Common myeloid progenitor, CD34-positive (primary cell): ENCODE data around the gene SAA4.
"Not testable (repeated sequence)": the region's sequence is repeated elsewhere in the genome, so short reads cannot be mapped to it uniquely, and the experiment has no call there.

Source experiments
- CTCF ChIA-PET: fragments of 350-600 bp; sonication (Branson Sonifier 250); formaldehyde crosslinking; loops from one replicate; lab custom pipeline; 2021; ENCODE audit warnings: antibody characterized with exemption; lab: Charles Lee
- POLR2A ChIA-PET: fragments of 350-600 bp; sonication (Branson Sonifier 250); formaldehyde crosslinking; loops from one replicate; lab custom pipeline; 2021; ENCODE audit warnings: antibody characterized with exemption; lab: Charles Lee
- DNase-seq, 3 donors: peaks; one replicate each; pipeline versions ENCODE4 v3.0.0 to v3.0.0-alpha.2; 2013
- H3K27ac ChIP-seq, 2 experiments: 1 replicate in 1 of 2; 2 replicates in 1 of 2; pipeline ENCODE4 v1.7.0; 2013; ENCODE audit warnings: inconsistent platforms in 2 of 2, low read length in 2 of 2, mild to moderate bottlenecking in 2 of 2, low read depth in 1 of 2, moderate library complexity in 1 of 2; ENCODE audit not compliant: severe bottlenecking in 2 of 2, insufficient read depth in 1 of 2, poor library complexity in 1 of 2
- H3K27me3 ChIP-seq, 5 experiments: replicated peaks in 2 of 5; 1 replicate in 3 of 5; 2 replicates in 2 of 5; pipeline versions ENCODE4 v1.6.1 to v1.7.0; 2013; ENCODE audit warnings: low read length in 4 of 5, mild to moderate bottlenecking in 2 of 5, moderate library complexity in 2 of 5, inconsistent platforms in 1 of 5; ENCODE audit not compliant: insufficient read depth in 5 of 5, control insufficient read depth in 4 of 5
- H3K36me3 ChIP-seq, 4 experiments: 1 replicate in 2 of 4; 2 replicates in 2 of 4; pipeline versions ENCODE4 v1.6.1 to v1.7.0; 2013; ENCODE audit warnings: low read length in 3 of 4, control low read depth in 1 of 4, mild to moderate bottlenecking in 1 of 4; ENCODE audit not compliant: control insufficient read depth in 4 of 4, insufficient read depth in 4 of 4
- H3K4me1 ChIP-seq, 4 experiments: 1 replicate in 3 of 4; 2 replicates in 1 of 4; pipeline versions ENCODE4 v1.6.1 to v1.7.1; 2013; ENCODE audit warnings: low read length in 3 of 4, mild to moderate bottlenecking in 3 of 4, control low read depth in 1 of 4, inconsistent platforms in 1 of 4, moderate library complexity in 1 of 4; ENCODE audit not compliant: control insufficient read depth in 4 of 4, insufficient read depth in 4 of 4; ENCODE audit errors: control extremely low read depth in 1 of 4
- H3K4me3 ChIP-seq, 7 experiments: 1 replicate in 4 of 7; 2 replicates in 3 of 7; pipeline versions ENCODE4 v1.5.1 to v1.7.0; 2013; ENCODE audit warnings: mild to moderate bottlenecking in 7 of 7, low read length in 6 of 7, moderate library complexity in 6 of 7, inconsistent platforms in 2 of 7, low read depth in 2 of 7, control low read depth in 1 of 7; ENCODE audit not compliant: insufficient read depth in 4 of 7, control insufficient read depth in 1 of 7; ENCODE audit errors: extremely low read depth in 1 of 7
- H3K9me3 ChIP-seq, 5 experiments: 1 replicate in 4 of 5; 2 replicates in 1 of 5; pipeline versions ENCODE4 v1.6.1 to v1.7.1; 2013; ENCODE audit warnings: low read length in 4 of 5, mild to moderate bottlenecking in 2 of 5, inconsistent platforms in 1 of 5, low read depth in 1 of 5, moderate library complexity in 1 of 5; ENCODE audit not compliant: control insufficient read depth in 4 of 5, insufficient read depth in 2 of 5; ENCODE audit errors: control extremely low read depth in 1 of 5
- WGBS: methylation state at CpG from one replicate; pipeline ENCODE4 v1.1.5; 2013; ENCODE audit not compliant: insufficient coverage; 5-methylcytosine and 5-hydroxymethylcytosine counted together

Gene SAA4

DNA sequence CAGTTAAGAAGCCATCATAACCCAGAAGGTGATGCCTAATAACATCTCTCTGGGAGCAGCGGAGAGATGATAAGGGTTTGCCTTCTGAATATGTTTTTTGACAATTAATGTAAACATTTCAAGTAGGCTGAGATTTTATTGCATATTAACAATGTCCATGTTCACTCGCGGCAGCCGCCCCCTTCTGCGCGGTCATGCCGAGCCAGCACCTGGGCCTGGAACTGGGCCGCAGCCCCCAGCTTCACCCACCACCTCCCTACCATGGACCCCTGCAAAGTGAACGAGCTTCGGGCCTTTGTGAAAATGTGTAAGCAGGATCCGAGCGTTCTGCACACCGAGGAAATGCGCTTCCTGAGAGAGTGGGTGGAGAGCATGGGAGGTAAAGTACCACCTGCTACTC, 25.1 kb upstream of the SAA4 start:
- CTCF ChIA-PET: no interaction called here
- DNase-seq: no peak
- H3K9me3 ChIP-seq: no peaks in the 10 kb centered on the region

GRCh38 chr11:18259259-18259658, 22.7 kb upstream of the SAA4 start:
- H3K36me3 ChIP-seq: no peaks in the 10 kb centered on the region
- H3K27ac ChIP-seq: no peak overlapping the region
- no peak for DNase-seq
- H3K9me3 ChIP-seq: no peaks in the 10 kb centered on the region
- peaks cover 0 to 6% (median 0%) of the 10 kb centered on the region in 5 experiments for H3K27me3 ChIP-seq
- no peaks in the 10 kb centered on the region for H3K4me1 ChIP-seq
- POLR2A ChIA-PET: no interaction called here
- CTCF ChIA-PET: no interaction called here
- no peak overlapping the region for H3K4me3 ChIP-seq

More for the DNA sequence above, 25.1 kb upstream of the SAA4 start:
- Histone ChIP-seq H3K4me1 (no peaks in the 10 kb centered on the region), H3K36me3 (no peaks in the 10 kb centered on the region), H3K27ac (no peak overlapping the region), H3K27me3 (peaks cover 0 to 3% (median 0%) of the 10 kb centered on the region in 5 experiments), H3K4me3 (no peak overlapping the region)
- POLR2A ChIA-PET: no interaction called here
- 100% methylated on average over 5 of the region's 14 CpGs for WGBS

DNA sequence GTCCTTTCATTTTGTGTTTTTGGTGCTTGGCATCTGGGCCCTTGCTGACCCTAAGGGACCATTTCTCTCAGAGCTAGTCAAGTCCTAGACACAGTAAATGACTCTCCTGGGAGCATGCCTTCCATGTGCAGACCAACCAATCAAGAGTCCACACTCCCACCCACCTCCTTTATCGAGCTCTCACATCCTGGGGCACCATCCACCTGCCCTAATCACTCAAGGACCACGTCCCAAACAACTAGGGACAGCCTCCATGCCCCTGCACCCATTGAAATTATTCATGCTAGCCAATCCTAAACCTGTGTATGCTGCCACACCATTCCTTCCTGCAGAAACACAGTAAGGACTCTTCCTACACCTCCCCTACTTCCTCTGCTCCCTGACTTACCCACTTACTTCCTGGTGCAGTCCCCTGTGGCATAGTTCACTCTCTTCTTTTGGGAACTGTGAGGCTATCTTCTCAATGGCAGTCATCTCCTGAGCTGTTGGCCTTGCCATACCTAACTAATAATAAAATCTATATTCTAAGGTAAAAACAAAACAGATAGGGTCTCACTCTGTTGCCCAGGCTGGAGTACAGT, 18.3 kb upstream of the SAA4 start:
- H3K36me3 ChIP-seq: no peaks in the 10 kb centered on the region
- ChIA-PET CTCF (no interaction called here), POLR2A (no interaction called here)
- H3K4me3 ChIP-seq: no peak overlapping the region
- no peaks in the 10 kb centered on the region for H3K9me3 ChIP-seq
- DNase-seq: no peak
- H3K4me1 ChIP-seq: no peaks in the 10 kb centered on the region
- 90% methylated on average over 2 of the region's 2 CpGs for WGBS
- H3K27ac ChIP-seq: no peak overlapping the region
- H3K27me3 ChIP-seq: peaks cover 0 to 6% (median 0%) of the 10 kb centered on the region in 5 experiments

DNA sequence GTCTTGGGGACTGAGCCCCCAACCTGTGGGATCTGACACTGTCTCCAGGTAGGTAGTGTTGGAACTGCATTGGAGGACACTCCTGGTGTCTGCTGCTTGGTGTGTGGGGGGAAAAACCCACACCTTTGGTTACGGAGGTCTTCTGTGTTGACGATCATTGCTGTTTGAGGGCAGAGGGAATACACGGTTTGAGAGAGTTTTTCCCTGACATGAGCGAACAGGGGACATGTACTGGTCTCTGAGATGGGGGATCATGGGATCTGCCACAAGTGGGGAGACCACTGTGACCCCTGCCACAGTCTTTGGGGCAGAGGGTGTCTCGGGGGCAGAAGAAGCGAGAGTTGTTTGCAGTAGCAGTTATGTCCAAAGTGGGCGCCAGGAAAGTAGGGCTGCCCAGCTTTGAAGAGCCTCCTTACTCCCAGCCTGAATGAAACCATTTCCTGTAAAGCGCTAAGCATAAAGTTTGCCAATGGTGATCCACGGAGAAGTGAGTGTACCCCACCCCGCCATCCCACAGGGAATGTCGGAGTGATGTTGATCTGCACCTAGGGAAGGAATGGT, 17.3 kb upstream of the SAA4 start:
- POLR2A ChIA-PET: no interaction called here
- CTCF ChIA-PET: no interaction called here
- WGBS: 90% methylated on average over 7 of the region's 11 CpGs

DNA sequence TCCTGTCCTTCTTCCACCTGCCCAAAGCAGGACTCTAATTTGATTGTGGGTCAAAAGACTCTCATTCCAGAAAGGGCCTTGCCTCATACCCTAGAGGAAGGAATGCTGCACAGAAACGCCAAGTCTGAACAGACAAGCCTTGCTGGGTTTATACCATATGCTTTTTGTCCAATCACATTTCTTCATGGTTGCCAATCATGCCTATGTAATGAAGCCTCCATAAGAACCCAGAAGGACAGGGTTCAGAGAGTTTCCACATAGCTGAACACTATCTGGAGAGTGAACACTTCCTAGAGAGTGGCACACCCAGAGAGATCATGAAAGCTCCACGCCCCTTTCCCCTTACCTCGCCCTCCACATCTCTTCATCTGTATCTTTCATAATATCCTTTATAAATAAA, 16.6 kb upstream of the SAA4 start:
- H3K36me3 ChIP-seq: no peaks in the 10 kb centered on the region
- H3K4me3 ChIP-seq: no peak overlapping the region
- H3K27me3 ChIP-seq: peaks cover 0 to 4% (median 0%) of the 10 kb centered on the region in 5 experiments
- CTCF ChIA-PET: no interaction called here
- POLR2A ChIA-PET: no interaction called here
- H3K9me3 ChIP-seq: no peaks in the 10 kb centered on the region
- DNase-seq: no peak
- no peak overlapping the region for H3K27ac ChIP-seq
- no peaks in the 10 kb centered on the region for H3K4me1 ChIP-seq
- 100% methylated on average over 3 of the region's 3 CpGs for WGBS

More for the DNA sequence above, 17.3 kb upstream of the SAA4 start:
- Histone ChIP-seq H3K4me3 (no peak overlapping the region), H3K27ac (no peak overlapping the region), H3K4me1 (no peaks in the 10 kb centered on the region), H3K9me3 (no peaks in the 10 kb centered on the region), H3K36me3 (no peaks in the 10 kb centered on the region), H3K27me3 (peaks cover 0 to 4% (median 0%) of the 10 kb centered on the region in 5 experiments)
- DNase-seq: no peak

DNA sequence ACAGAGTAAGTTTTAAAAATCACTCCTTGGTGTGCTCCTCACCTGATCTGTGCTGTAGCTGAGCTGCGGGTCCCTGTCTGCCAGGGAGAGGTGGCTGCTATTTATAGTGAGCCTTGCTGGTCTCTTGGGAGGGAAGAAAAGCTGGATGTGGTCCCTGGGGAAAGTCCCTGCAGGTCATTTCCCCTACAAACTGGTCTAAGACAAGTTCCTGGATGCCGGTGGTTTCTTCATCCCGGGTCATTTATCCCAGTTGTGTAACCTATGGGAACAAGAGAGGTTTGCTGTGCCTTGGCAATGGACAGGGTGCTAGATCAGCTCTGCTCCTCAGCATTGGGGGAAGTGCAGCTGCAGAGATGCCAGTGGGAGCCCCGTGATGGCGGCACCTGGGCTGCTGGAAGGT, 12.0 kb upstream of the SAA4 start, which contains the start of gene SAA2:
Gene SAA2, minus strand, starts transcription at position 108 of the 400 bp plus-strand sequence. CDS start 657 bp downstream, outside the sequence.
- Histone ChIP-seq H3K9me3 (peaks cover 0 to under 1% (median 0%) of the 10 kb centered on the region in 5 experiments), H3K4me1 (no peaks in the 10 kb centered on the region), H3K27ac (no peak within 1 kb of the TSS), H3K27me3 (peaks cover 0 to 9% (median 0%) of the 10 kb centered on the region in 5 experiments), H3K4me3 (no peak within 1 kb of the TSS), H3K36me3 (no peaks in the 10 kb centered on the region)
- WGBS: 98% methylated on average over 5 of the region's 5 CpGs
- POLR2A ChIA-PET: no interaction called here
- DNase-seq: no peak
- CTCF ChIA-PET: no interaction called here

GRCh38 chr11:18247191-18247581, 10.6 kb upstream of the SAA4 start:
- H3K4me3 ChIP-seq, H3K27ac ChIP-seq, DNase-seq, H3K4me1 ChIP-seq, H3K36me3 ChIP-seq, CTCF ChIA-PET, POLR2A ChIA-PET, H3K9me3 ChIP-seq: not testable (repeated sequence)
- WGBS: no CpG with 5 or more reads among the region's 6 CpGs
- H3K27me3 ChIP-seq: peaks cover 0 to 14% (median 0%) of the 10 kb centered on the region in 5 experiments
